Keratinocyte (primary cell): Measurements from ENCODE around the gene CD72.

Experiments used
- EZH2 ChIP-seq: IDR thresholded peaks from one replicate; pipeline ENCODE4 v1.6.1; 2012; ENCODE audit warnings: inconsistent platforms, mild to moderate bottlenecking, low read length, moderate library complexity
- TF ChIP-seq, protein P1 (sequence below), 3 experiments: IDR thresholded peaks in 1 of 3; conservative IDR thresholded peaks in 1 of 3; optimal IDR thresholded peaks in 1 of 3; 2 replicates in 2 of 3; 3 replicates in 1 of 3; pipeline versions ENCODE3 to v1.5.1; 2011; ENCODE audit warnings: low read length in 3 of 3, mild to moderate bottlenecking in 3 of 3, moderate library complexity in 2 of 3, control low read depth in 1 of 3, inconsistent platforms in 1 of 3; ENCODE audit not compliant: insufficient read depth in 2 of 3; ENCODE audit errors: extremely low read depth in 1 of 3

DNA sequence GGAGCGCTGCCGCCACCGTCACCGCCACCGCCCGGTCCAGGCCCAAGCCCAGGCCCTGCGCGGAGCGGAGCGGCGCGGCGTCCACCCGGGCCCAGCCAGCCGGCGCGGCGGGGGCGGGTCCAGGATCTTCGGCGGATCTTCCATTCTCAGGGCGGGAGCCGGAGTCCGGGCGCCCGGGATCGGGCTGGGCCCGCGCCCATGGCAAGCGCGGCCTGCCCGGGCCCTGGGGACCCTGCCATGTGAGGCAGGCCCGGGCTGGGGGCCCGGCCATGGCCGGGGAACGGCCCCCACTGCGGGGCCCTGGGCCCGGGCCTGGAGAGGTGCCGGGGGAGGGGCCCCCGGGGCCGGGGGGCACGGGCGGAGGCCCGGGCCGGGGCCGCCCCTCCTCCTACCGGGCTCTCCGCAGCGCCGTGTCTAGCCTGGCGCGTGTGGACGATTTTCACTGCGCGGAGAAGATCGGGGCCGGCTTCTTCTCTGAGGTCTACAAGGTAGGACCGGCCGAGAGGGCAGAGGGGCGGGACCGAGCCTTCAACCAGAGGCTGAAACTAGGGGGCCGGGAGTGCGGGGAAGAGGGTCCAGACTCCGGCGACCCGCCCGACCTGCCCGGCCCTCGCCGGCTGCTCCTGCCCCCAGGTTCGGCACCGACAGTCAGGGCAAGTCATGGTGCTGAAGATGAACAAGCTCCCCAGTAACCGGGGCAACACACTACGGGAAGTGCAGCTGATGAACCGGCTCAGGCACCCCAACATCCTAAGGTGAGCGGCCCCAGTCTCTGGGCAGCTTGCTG is 12.7 kb downstream of the CD72 start:
- TF ChIP-seq, protein P1, sequence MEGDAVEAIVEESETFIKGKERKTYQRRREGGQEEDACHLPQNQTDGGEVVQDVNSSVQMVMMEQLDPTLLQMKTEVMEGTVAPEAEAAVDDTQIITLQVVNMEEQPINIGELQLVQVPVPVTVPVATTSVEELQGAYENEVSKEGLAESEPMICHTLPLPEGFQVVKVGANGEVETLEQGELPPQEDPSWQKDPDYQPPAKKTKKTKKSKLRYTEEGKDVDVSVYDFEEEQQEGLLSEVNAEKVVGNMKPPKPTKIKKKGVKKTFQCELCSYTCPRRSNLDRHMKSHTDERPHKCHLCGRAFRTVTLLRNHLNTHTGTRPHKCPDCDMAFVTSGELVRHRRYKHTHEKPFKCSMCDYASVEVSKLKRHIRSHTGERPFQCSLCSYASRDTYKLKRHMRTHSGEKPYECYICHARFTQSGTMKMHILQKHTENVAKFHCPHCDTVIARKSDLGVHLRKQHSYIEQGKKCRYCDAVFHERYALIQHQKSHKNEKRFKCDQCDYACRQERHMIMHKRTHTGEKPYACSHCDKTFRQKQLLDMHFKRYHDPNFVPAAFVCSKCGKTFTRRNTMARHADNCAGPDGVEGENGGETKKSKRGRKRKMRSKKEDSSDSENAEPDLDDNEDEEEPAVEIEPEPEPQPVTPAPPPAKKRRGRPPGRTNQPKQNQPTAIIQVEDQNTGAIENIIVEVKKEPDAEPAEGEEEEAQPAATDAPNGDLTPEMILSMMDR (optimal IDR thresholded peaks at IDR 0.05 in 1 of 3, IDR thresholded peaks at IDR 0.05 in 1 of 3, conservative IDR thresholded peaks at IDR 0.05 in 1 of 3; ENCODE audit: extremely low read depth in 1 of 3, insufficient read depth in 2 of 3, low read length in 3 of 3): no peak
- no peak for TF ChIP-seq EZH2
